ENCODE measurements around the gene SBK3.

Gene SBK3

GRCh38 chr19:55538132-55538531, 7.2 kb downstream of the SBK3 start:
- no peaks in the 10 kb centered on the region for H3K27me3 ChIP-seq (ENCODE audit: insufficient read depth, low read length, poor library complexity)
- no peaks in the 10 kb centered on the region for H3K4me1 ChIP-seq (ENCODE audit: control insufficient read depth, low read depth, low read length)
- H3K18ac ChIP-seq (ENCODE audit: low read length) = no peak overlapping the region
- no peak overlapping the region for H3K4ac ChIP-seq (ENCODE audit: low read depth, low read length)
- no peak for DNase-seq
- no peak overlapping the region for H3K9ac ChIP-seq (ENCODE audit: low read length)
- no peak overlapping the region for H2BK5ac ChIP-seq (ENCODE audit: low read length)
- no peaks in the 10 kb centered on the region for H3K79me1 ChIP-seq (ENCODE audit: low read length)
- H2BK15ac ChIP-seq (replicated peaks; ENCODE audit: low read depth) = no peak overlapping the region
- no peak overlapping the region for H3K23ac ChIP-seq (ENCODE audit: low read length)
- no peak overlapping the region for H3K27ac ChIP-seq (ENCODE audit: low read depth, low read length)
- no peaks in the 10 kb centered on the region for H3K36me3 ChIP-seq (ENCODE audit: control insufficient read depth, insufficient read depth, low read length)
- no peaks in the 10 kb centered on the region for H3K79me2 ChIP-seq (ENCODE audit: control insufficient read depth, insufficient read depth, low read length)
- H2AK5ac ChIP-seq (ENCODE audit: low read length) = no peak overlapping the region
- no peak overlapping the region for H4K8ac ChIP-seq (ENCODE audit: low read depth, low read length)
- no peak overlapping the region for H3K56ac ChIP-seq (ENCODE audit: low read length)
- H3K4me2 ChIP-seq (ENCODE audit: low read length) = no peak overlapping the region
- H3K4me3 ChIP-seq (ENCODE audit: low read length) = no peak overlapping the region
- H2BK120ac ChIP-seq (ENCODE audit: low read depth, low read length) = peak overlapping the region; percentile 9
- no peak overlapping the region for H4K5ac ChIP-seq (ENCODE audit: low read length)
- WGBS (ENCODE audit: extremely low coverage, insufficient coverage, low lambda C conversion rate) = no CpG with 5 or more reads among the region's 5 CpGs

- Histone ChIP-seq H3K27ac (ENCODE audit: low read depth, low read length) (no peak overlapping the region), H3K4ac (ENCODE audit: low read depth, low read length) (no peak overlapping the region), H3K23ac (ENCODE audit: low read length) (no peak overlapping the region), H2BK15ac (replicated peaks; ENCODE audit: low read depth) (no peak overlapping the region), H3K4me3 (ENCODE audit: low read length) (no peak overlapping the region), H3K4me2 (ENCODE audit: low read length) (no peak overlapping the region), H2AK5ac (ENCODE audit: low read length) (no peak overlapping the region), H3K4me1 (ENCODE audit: control insufficient read depth, low read depth, low read length) (no peaks in the 10 kb centered on the region), H3K9ac (ENCODE audit: low read length) (no peak overlapping the region), H2BK5ac (ENCODE audit: low read length) (no peak overlapping the region), H3K79me1 (ENCODE audit: low read length) (no peaks in the 10 kb centered on the region), H3K36me3 (ENCODE audit: control insufficient read depth, insufficient read depth, low read length) (no peaks in the 10 kb centered on the region), H2BK120ac (ENCODE audit: low read depth, low read length) (no peak overlapping the region), H3K27me3 (ENCODE audit: insufficient read depth, low read length, poor library complexity) (no peaks in the 10 kb centered on the region), H3K56ac (ENCODE audit: low read length) (no peak overlapping the region), H4K5ac (ENCODE audit: low read length) (no peak overlapping the region), H3K79me2 (ENCODE audit: control insufficient read depth, insufficient read depth, low read length) (no peaks in the 10 kb centered on the region), H4K8ac (ENCODE audit: low read depth, low read length) (no peak overlapping the region), H3K18ac (ENCODE audit: low read length) (no peak overlapping the region)
- DNase-seq = peak; percentile 69
- WGBS (ENCODE audit: extremely low coverage, insufficient coverage, low lambda C conversion rate) = no CpG with 5 or more reads among the region's 5 CpGs
Observed at GRCh38 chr19:55537741-55538111, 7.6 kb downstream of the SBK3 start.

- H3K4me2 ChIP-seq (ENCODE audit: low read length) = no peak within 1 kb of the TSS
- no peak within 1 kb of the TSS for H3K18ac ChIP-seq (ENCODE audit: low read length)
- no peaks in the 10 kb centered on the region for H3K4me1 ChIP-seq (ENCODE audit: control insufficient read depth, low read depth, low read length)
- no peak within 1 kb of the TSS for H2BK120ac ChIP-seq (ENCODE audit: low read depth, low read length)
- H3K9ac ChIP-seq (ENCODE audit: low read length) = no peak within 1 kb of the TSS
- WGBS (ENCODE audit: extremely low coverage, insufficient coverage, low lambda C conversion rate) = no CpG with 5 or more reads among the region's 14 CpGs
- no peak within 1 kb of the TSS for H3K4me3 ChIP-seq (ENCODE audit: low read length)
- no peak within 1 kb of the TSS for H3K56ac ChIP-seq (ENCODE audit: low read length)
- H4K5ac ChIP-seq (ENCODE audit: low read length) = no peak within 1 kb of the TSS
- no peak within 1 kb of the TSS for H3K27ac ChIP-seq (ENCODE audit: low read depth, low read length)
- peak; percentile 75 for DNase-seq
- H2AK5ac ChIP-seq (ENCODE audit: low read length) = no peak within 1 kb of the TSS
- no peaks in the 10 kb centered on the region for H3K79me1 ChIP-seq (ENCODE audit: low read length)
- no peaks in the 10 kb centered on the region for H3K79me2 ChIP-seq (ENCODE audit: control insufficient read depth, insufficient read depth, low read length)
- no peaks in the 10 kb centered on the region for H3K36me3 ChIP-seq (ENCODE audit: control insufficient read depth, insufficient read depth, low read length)
- H3K27me3 ChIP-seq (ENCODE audit: insufficient read depth, low read length, poor library complexity) = no peaks in the 10 kb centered on the region
- no peak within 1 kb of the TSS for H3K23ac ChIP-seq (ENCODE audit: low read length)
- H2BK15ac ChIP-seq (replicated peaks; ENCODE audit: low read depth) = no peak within 1 kb of the TSS
- H4K8ac ChIP-seq (ENCODE audit: low read depth, low read length) = no peak within 1 kb of the TSS
- no peak within 1 kb of the TSS for H3K4ac ChIP-seq (ENCODE audit: low read depth, low read length)
- H2BK5ac ChIP-seq (ENCODE audit: low read length) = no peak within 1 kb of the TSS
Observed at GRCh38 chr19:55536951-55537740, 8.2 kb downstream of the SBK3 start, which contains the start of gene SBK2. Gene SBK2 (minus strand): TSS chr19:55537133. CDS start chr19:55536294, 839 bp downstream.

- Histone ChIP-seq H3K79me1 (ENCODE audit: low read length) (no peaks in the 10 kb centered on the region), H3K36me3 (ENCODE audit: control insufficient read depth, insufficient read depth, low read length) (no peaks in the 10 kb centered on the region), H2BK5ac (ENCODE audit: low read length) (no peak overlapping the region), H3K4me2 (ENCODE audit: low read length) (no peak overlapping the region), H3K4ac (ENCODE audit: low read depth, low read length) (no peak overlapping the region), H3K23ac (ENCODE audit: low read length) (no peak overlapping the region), H4K5ac (ENCODE audit: low read length) (no peak overlapping the region), H4K8ac (ENCODE audit: low read depth, low read length) (no peak overlapping the region), H3K9ac (ENCODE audit: low read length) (no peak overlapping the region), H3K27ac (ENCODE audit: low read depth, low read length) (no peak overlapping the region), H2AK5ac (ENCODE audit: low read length) (no peak overlapping the region), H3K18ac (ENCODE audit: low read length) (no peak overlapping the region), H3K27me3 (ENCODE audit: insufficient read depth, low read length, poor library complexity) (no peaks in the 10 kb centered on the region), H3K4me1 (ENCODE audit: control insufficient read depth, low read depth, low read length) (no peaks in the 10 kb centered on the region), H3K79me2 (ENCODE audit: control insufficient read depth, insufficient read depth, low read length) (no peaks in the 10 kb centered on the region), H3K4me3 (ENCODE audit: low read length) (no peak overlapping the region), H3K56ac (ENCODE audit: low read length) (no peak overlapping the region), H2BK15ac (replicated peaks; ENCODE audit: low read depth) (no peak overlapping the region), H2BK120ac (ENCODE audit: low read depth, low read length) (no peak overlapping the region)
- no peak for DNase-seq
- WGBS (ENCODE audit: extremely low coverage, insufficient coverage, low lambda C conversion rate) = no CpG with 5 or more reads among the region's 11 CpGs
Observed at GRCh38 chr19:55536366-55536765, 9.0 kb downstream of the SBK3 start.

- H3K56ac ChIP-seq (ENCODE audit: low read length) = no peak overlapping the region
- H3K27me3 ChIP-seq (ENCODE audit: insufficient read depth, low read length, poor library complexity) = no peaks in the 10 kb centered on the region
- H3K36me3 ChIP-seq (ENCODE audit: control insufficient read depth, insufficient read depth, low read length) = no peaks in the 10 kb centered on the region
- H2BK120ac ChIP-seq (ENCODE audit: low read depth, low read length) = no peak overlapping the region
- H3K18ac ChIP-seq (ENCODE audit: low read length) = no peak overlapping the region
- no peaks in the 10 kb centered on the region for H3K79me1 ChIP-seq (ENCODE audit: low read length)
- WGBS (ENCODE audit: extremely low coverage, insufficient coverage, low lambda C conversion rate) = no CpG with 5 or more reads among the region's 22 CpGs
- no peak overlapping the region for H3K23ac ChIP-seq (ENCODE audit: low read length)
- H3K4ac ChIP-seq (ENCODE audit: low read depth, low read length) = no peak overlapping the region
- no peaks in the 10 kb centered on the region for H3K4me1 ChIP-seq (ENCODE audit: control insufficient read depth, low read depth, low read length)
- H3K27ac ChIP-seq (ENCODE audit: low read depth, low read length) = no peak overlapping the region
- H3K4me3 ChIP-seq (ENCODE audit: low read length) = no peak overlapping the region
- no peak for DNase-seq
- no peak overlapping the region for H2AK5ac ChIP-seq (ENCODE audit: low read length)
- H4K8ac ChIP-seq (ENCODE audit: low read depth, low read length) = no peak overlapping the region
- H3K9ac ChIP-seq (ENCODE audit: low read length) = no peak overlapping the region
- no peaks in the 10 kb centered on the region for H3K79me2 ChIP-seq (ENCODE audit: control insufficient read depth, insufficient read depth, low read length)
- no peak overlapping the region for H4K5ac ChIP-seq (ENCODE audit: low read length)
- H3K4me2 ChIP-seq (ENCODE audit: low read length) = no peak overlapping the region
- H2BK5ac ChIP-seq (ENCODE audit: low read length) = no peak overlapping the region
- H2BK15ac ChIP-seq (replicated peaks; ENCODE audit: low read depth) = no peak overlapping the region
Observed at GRCh38 chr19:55535965-55536350, 9.4 kb downstream of the SBK3 start.
